Spinal cord (tissue), 10 donors: Measurements from ENCODE around the gene TMIGD1. TPM values are rescaled to one million over a fixed set of nuclear protein-coding genes. Genes with fewer than 3 reads are reported as not detected.
A peak's percentile ranks its signal among the peaks of the same experiment; 100 is the strongest.
"Not testable (repeated sequence)": the region's sequence is repeated elsewhere in the genome, so short reads cannot be mapped to it uniquely, and the experiment has no call there.

Experiments
- DNase-seq, 6 donors: peaks; one replicate each; pipeline versions ENCODE4 v3.0.0 to v3.0.0-alpha.2; 2013 to 2015; ENCODE audit warnings: low spot score in 6 of 6, low read depth in 4 of 6
- H3K27ac ChIP-seq: one replicate; pipeline ENCODE4 v1.5.1; 2013; ENCODE audit warnings: low read depth, low read length, control low read depth
- H3K27me3 ChIP-seq: one replicate; pipeline ENCODE4 v1.6.1; 2013; ENCODE audit warnings: low read length; ENCODE audit not compliant: control insufficient read depth, insufficient read depth
- H3K36me3 ChIP-seq: one replicate; pipeline ENCODE4 v1.6.1; 2013; ENCODE audit warnings: low read length; ENCODE audit not compliant: control insufficient read depth, insufficient read depth
- H3K4me1 ChIP-seq: one replicate; pipeline ENCODE4 v1.6.1; 2013; ENCODE audit warnings: low read length; ENCODE audit not compliant: control insufficient read depth, insufficient read depth
- H3K4me3 ChIP-seq: one replicate; pipeline ENCODE4 v1.5.1; 2013; ENCODE audit warnings: low read depth, low read length, control low read depth
- H3K9me3 ChIP-seq: one replicate; pipeline ENCODE4 v1.6.1; 2013; ENCODE audit warnings: low read length; ENCODE audit not compliant: control insufficient read depth, insufficient read depth
- WGBS: methylation state at CpG from one replicate; pipeline ENCODE4 v1.1.5; 2013; ENCODE audit warnings: missing lambda C conversion rate; ENCODE audit not compliant: insufficient coverage; 5-methylcytosine and 5-hydroxymethylcytosine counted together
- polyA plus RNA-seq, 2 donors: library from polyadenylated mRNA; unstranded; fragments of 120-200 nt; gene quantifications; one replicate each; pipeline ENCODE4 v1.2.1, GENCODE V29; 2013; ENCODE audit not compliant: insufficient read length in 2 of 2
- total RNA-seq, 2 donors: library from RNA; depleted of rRNA in 1 of 2; stranded (reverse); fragments of 120-200 nt in 1 of 2; fragments of >200 nt in 1 of 2; gene quantifications; one replicate each; pipeline versions ENCODE4 v1.2.3 to v1.2.4, GENCODE V29; 2013 to 2014
- donor health status: healthy.

Gene TMIGD1
- total and polyA plus RNA-seq, 4 donors: not detected

GRCh38 chr17:30346221-30346795 is 12.5 kb upstream of the TMIGD1 start:
- Histone ChIP-seq H3K9me3 (no peaks in the 10 kb centered on the region), H3K27me3 (no peaks in the 10 kb centered on the region), H3K27ac (no peak overlapping the region), H3K4me3 (no peak overlapping the region), H3K36me3 (no peaks in the 10 kb centered on the region), H3K4me1 (peaks cover 9% of the 10 kb centered on the region)
- no CpG with 5 or more reads among the region's 3 CpGs for WGBS
- DNase-seq: no peak

DNA sequence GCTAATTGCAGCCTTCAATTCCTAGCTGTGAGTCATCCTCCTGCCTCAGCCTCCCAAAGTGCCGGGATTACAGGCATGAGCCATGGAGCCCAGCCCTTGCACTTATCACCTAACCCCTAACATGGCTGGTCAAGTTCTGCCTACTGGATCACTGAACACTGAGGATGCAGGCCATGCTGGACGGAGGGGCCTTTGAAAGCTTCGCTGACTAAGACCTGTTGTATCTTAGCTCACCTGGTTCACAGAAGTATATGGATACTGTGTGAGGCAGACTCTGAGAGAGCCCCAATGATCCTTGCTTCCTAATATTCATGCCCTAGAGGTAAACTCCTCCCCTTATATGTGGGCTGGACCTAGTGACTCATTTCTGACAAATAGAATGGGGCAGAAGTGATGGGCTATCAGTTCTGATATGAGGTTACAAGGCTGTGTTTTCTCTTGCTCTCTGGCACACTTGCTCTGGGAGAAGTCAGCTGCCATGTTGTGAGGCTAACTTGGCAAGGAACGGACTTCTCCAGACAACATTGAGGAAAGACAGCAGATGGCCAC is 11.7 kb upstream of the TMIGD1 start:
- Histone ChIP-seq H3K27ac (no peak overlapping the region), H3K4me3 (no peak overlapping the region), H3K9me3 (no peaks in the 10 kb centered on the region), H3K36me3 (no peaks in the 10 kb centered on the region), H3K4me1 (peaks cover 11% of the 10 kb centered on the region), H3K27me3 (no peaks in the 10 kb centered on the region)
- 78% methylated on average over 3 of the region's 4 CpGs for WGBS
- DNase-seq: no peak

- no peak overlapping the region for H3K4me3 ChIP-seq
- no peaks in the 10 kb centered on the region for H3K9me3 ChIP-seq
- H3K4me1 ChIP-seq: peaks cover 11% of the 10 kb centered on the region
- no peaks in the 10 kb centered on the region for H3K27me3 ChIP-seq
- peak overlapping the region; percentile 66 for H3K27ac ChIP-seq
- no peak for DNase-seq
- 100% methylated on average over 2 of the region's 2 CpGs for WGBS
- no peaks in the 10 kb centered on the region for H3K36me3 ChIP-seq
Measured at GRCh38 chr17:30345089-30345433, 11.2 kb upstream of the TMIGD1 start.

GRCh38 chr17:30344283-30345088 is 10.6 kb upstream of the TMIGD1 start:
- Histone ChIP-seq H3K36me3 (no peaks in the 10 kb centered on the region), H3K4me1 (peaks cover 11% of the 10 kb centered on the region), H3K27me3 (no peaks in the 10 kb centered on the region), H3K9me3 (no peaks in the 10 kb centered on the region), H3K4me3 (no peak overlapping the region), H3K27ac (peak overlapping the region; percentile 66)
- peak in 3 of 6 donors; percentile 43 to 84 (median 72) for DNase-seq
- WGBS: 21% methylated on average over 6 of the region's 9 CpGs

- DNase-seq: peak in 1 of 6 donors; percentile 64
- peak overlapping the region; percentile 64 for H3K27ac ChIP-seq
- no peaks in the 10 kb centered on the region for H3K9me3 ChIP-seq
- no peaks in the 10 kb centered on the region for H3K36me3 ChIP-seq
- peaks cover 11% of the 10 kb centered on the region for H3K4me1 ChIP-seq
- WGBS: no CpG with 5 or more reads among the region's 4 CpGs
- H3K27me3 ChIP-seq: no peaks in the 10 kb centered on the region
- H3K4me3 ChIP-seq: no peak overlapping the region
Measured at GRCh38 chr17:30343796-30344195, 9.9 kb upstream of the TMIGD1 start.

- H3K27me3 ChIP-seq, DNase-seq, H3K36me3 ChIP-seq, H3K9me3 ChIP-seq, H3K27ac ChIP-seq, H3K4me3 ChIP-seq: not testable (repeated sequence)
- peaks cover 11% of the 10 kb centered on the region for H3K4me1 ChIP-seq
- WGBS: 94% methylated on average over 2 of the region's 3 CpGs
Measured at GRCh38 chr17:30343244-30343643, 9.4 kb upstream of the TMIGD1 start.

- H3K9me3 ChIP-seq: no peaks in the 10 kb centered on the region
- peak overlapping the region; percentile 15 for H3K27ac ChIP-seq
- peak in 1 of 6 donors; percentile 74 for DNase-seq
- no peaks in the 10 kb centered on the region for H3K27me3 ChIP-seq
- H3K4me1 ChIP-seq: peaks cover 11% of the 10 kb centered on the region
- no peaks in the 10 kb centered on the region for H3K36me3 ChIP-seq
- WGBS: 75% methylated on average over 4 of the region's 5 CpGs
- H3K4me3 ChIP-seq: no peak overlapping the region
Measured at GRCh38 chr17:30341703-30342249, 7.9 kb upstream of the TMIGD1 start.

- H3K36me3 ChIP-seq: no peaks in the 10 kb centered on the region
- peak overlapping the region; percentile 50 for H3K27ac ChIP-seq
- H3K4me3 ChIP-seq: no peak overlapping the region
- peaks cover 11% of the 10 kb centered on the region for H3K4me1 ChIP-seq
- DNase-seq: peak in 1 of 6 donors; percentile 83
- no peaks in the 10 kb centered on the region for H3K27me3 ChIP-seq
- H3K9me3 ChIP-seq: no peaks in the 10 kb centered on the region
- 38% methylated on average over 4 of the region's 6 CpGs for WGBS
Measured at GRCh38 chr17:30340801-30341356, 7.0 kb upstream of the TMIGD1 start.

- Histone ChIP-seq H3K27ac (no peak overlapping the region), H3K4me3 (no peak overlapping the region), H3K4me1 (peaks cover 3% of the 10 kb centered on the region), H3K27me3 (no peaks in the 10 kb centered on the region), H3K36me3 (no peaks in the 10 kb centered on the region), H3K9me3 (no peaks in the 10 kb centered on the region)
- peak in 1 of 6 donors; percentile 63 for DNase-seq
- WGBS: 94% methylated on average over 2 of the region's 2 CpGs
Measured at GRCh38 chr17:30339086-30339485, 5.2 kb upstream of the TMIGD1 start.
